SK-N-SH (cell line): ENCODE results near the gene USB1. TPM values are rescaled to one million over a fixed set of nuclear protein-coding genes. Genes with fewer than 3 reads are reported as not detected.
A peak's percentile ranks its signal among the peaks of the same experiment; 100 is the strongest.

Experiments
- CTCF ChIA-PET: fragments of 300-600, 350-600 bp; formaldehyde crosslinking; extraction: SDS; loops from one replicate; lab custom pipeline; 2021; lab: Yijun Ruan, JAX
- POLR2A ChIA-PET: fragments of 350-600 bp; sonication (Branson Sonifier 250); formaldehyde crosslinking; extraction: SDS; loops from one replicate; lab custom pipeline; 2020; ENCODE audit warnings: antibody characterized with exemption, inconsistent platforms; lab: Yijun Ruan, JAX
- DNase-seq: peaks from one replicate; pipeline ENCODE4 v3.0.0; 2012
- H2AFZ ChIP-seq: fragments of 200-600 bp; sonication (generic); 2 replicates; pipeline ENCODE4 v1.8.1; 2016; ENCODE audit warnings: antibody characterized with exemption, mild to moderate bottlenecking, low read depth
- H3F3A ChIP-seq: fragments of 200-600 bp; sonication (generic); replicated peaks from 2 replicates; pipeline ENCODE3; 2016; ENCODE audit warnings: antibody characterized with exemption, mild to moderate bottlenecking; ENCODE audit not compliant: insufficient read depth
- H3K27ac ChIP-seq, 2 experiments: fragments of 200-500 bp in 1 of 2; fragments of 200-600 bp in 1 of 2; sonication (Bioruptor generic) in 1 of 2; sonication (generic), shearing (Covaris generic) in 1 of 2; 2 replicates each; pipeline versions ENCODE4 v1.5.1 to v1.6.1; 2014 to 2016; ENCODE audit warnings: low read depth in 2 of 2, inconsistent platforms in 1 of 2, low read length in 1 of 2, mild to moderate bottlenecking in 1 of 2, mixed read lengths in 1 of 2
- H3K27me3 ChIP-seq: fragments of 200-600 bp; sonication (generic), shearing (Covaris generic); 2 replicates; pipeline ENCODE4 v1.6.1; 2016; ENCODE audit warnings: mixed run types; ENCODE audit not compliant: insufficient read depth
- H3K36me3 ChIP-seq, 2 experiments: fragments of 200-500 bp in 1 of 2; fragments of 200-600 bp in 1 of 2; sonication (Bioruptor generic) in 1 of 2; sonication (generic) in 1 of 2; replicated peaks in 1 of 2; 2 replicates each; pipeline versions ENCODE3 to v1.5.1; 2014 to 2016; ENCODE audit warnings: low read length in 1 of 2, mild to moderate bottlenecking in 1 of 2; ENCODE audit not compliant: insufficient read depth in 2 of 2, control insufficient read depth in 1 of 2
- H3K4me1 ChIP-seq, 2 experiments: fragments of 200-500 bp in 1 of 2; fragments of 200-600 bp in 1 of 2; sonication (Bioruptor generic) in 1 of 2; sonication (generic), shearing (Covaris generic) in 1 of 2; 2 replicates each; pipeline versions ENCODE4 v1.5.1 to v1.6.1; 2014 to 2016; ENCODE audit warnings: low read depth in 1 of 2, low read length in 1 of 2, mixed run types in 1 of 2; ENCODE audit not compliant: insufficient read depth in 2 of 2, control insufficient read depth in 1 of 2
- H3K4me2 ChIP-seq: fragments of 200-600 bp; sonication (generic), shearing (Covaris generic); 2 replicates; pipeline ENCODE4 v1.6.1; 2017; ENCODE audit warnings: mixed run types
- H3K4me3 ChIP-seq, 2 experiments: fragments of 200-500 bp in 1 of 2; fragments of 200-600 bp in 1 of 2; sonication (Bioruptor generic) in 1 of 2; sonication (generic), shearing (Covaris generic) in 1 of 2; 2 replicates each; pipeline versions ENCODE4 v1.5.1 to v1.8.1; 2014 to 2016; ENCODE audit warnings: low read depth in 2 of 2, inconsistent platforms in 1 of 2, low read length in 1 of 2, mild to moderate bottlenecking in 1 of 2, mixed read lengths in 1 of 2, moderate library complexity in 1 of 2
- H3K79me2 ChIP-seq: fragments of 200-600 bp; sonication (generic); 2 replicates; pipeline ENCODE4 v1.8.1; 2017; ENCODE audit warnings: mild to moderate bottlenecking; ENCODE audit not compliant: insufficient read depth
- H3K9ac ChIP-seq: fragments of 200-600 bp; sonication (generic); 2 replicates; pipeline ENCODE4 v1.6.1; 2017; ENCODE audit warnings: mixed run types
- H3K9me2 ChIP-seq: fragments of 200-600 bp; sonication (generic); 2 replicates; pipeline ENCODE4 v1.6.1; 2017; ENCODE audit warnings: mixed run types
- H3K9me3 ChIP-seq: fragments of 200-600 bp; sonication (generic); 2 replicates; pipeline ENCODE4 v1.6.1; 2017; ENCODE audit warnings: mixed run types, mild to moderate bottlenecking, moderate library complexity
- H4K20me1 ChIP-seq: fragments of 200-600 bp; sonication (generic); 2 replicates; pipeline ENCODE4 v1.6.1; 2017; ENCODE audit warnings: mild to moderate bottlenecking, mixed run types; ENCODE audit not compliant: insufficient read depth
- CHD2 ChIP-seq: fragments of 150-350 bp; IDR thresholded peaks from 2 replicates; pipeline ENCODE4 v1.6.1; 2018; ENCODE audit warnings: low read length; ENCODE audit not compliant: partially characterized antibody
- EP300 ChIP-seq, 2 experiments: IDR thresholded peaks; 2 replicates each; pipeline versions ENCODE4 v1.4.0 to v1.6.1; 2012; ENCODE audit warnings: borderline replicate concordance in 1 of 2, low read depth in 1 of 2, low read length in 1 of 2
- FOSL2 ChIP-seq: IDR thresholded peaks from 2 replicates; pipeline ENCODE4 v1.4.0; 2012; ENCODE audit warnings: low read depth, mild to moderate bottlenecking, moderate library complexity, borderline replicate concordance
- FOXJ3 ChIP-seq: sonication (generic); formaldehyde crosslinking; IDR thresholded peaks from 2 replicates; pipeline ENCODE4 v1.5.1; 2020; ENCODE audit warnings: mild to moderate bottlenecking, missing genetic modification reagents
- IRF3 ChIP-seq: fragments of 150-350 bp; IDR thresholded peaks from 2 replicates; pipeline ENCODE4 v1.6.1; 2016; ENCODE audit warnings: mild to moderate bottlenecking, low read depth, low read length
- JUND ChIP-seq: IDR thresholded peaks from 2 replicates; pipeline ENCODE4 v1.4.0; 2012
- MAX ChIP-seq: IDR thresholded peaks from 2 replicates; pipeline ENCODE4 v1.4.0; 2012; ENCODE audit warnings: low read depth
- MEF2A ChIP-seq: IDR thresholded peaks from 2 replicates; pipeline ENCODE4 v1.4.0; 2012; ENCODE audit warnings: low read depth, borderline replicate concordance
- PBX3 ChIP-seq: IDR thresholded peaks from 2 replicates; pipeline ENCODE4; 2012
- POLR2AphosphoS5 ChIP-seq: IDR thresholded peaks from 2 replicates; pipeline ENCODE4 v1.6.1; 2012; ENCODE audit warnings: low read depth, low read length
- RAD21 ChIP-seq: IDR thresholded peaks from 2 replicates; pipeline ENCODE4 v1.6.1; 2012; ENCODE audit warnings: mild to moderate bottlenecking, low read length
- RCOR1 ChIP-seq: fragments of 150-350 bp; IDR thresholded peaks from 2 replicates; pipeline ENCODE4 v1.6.1; 2017; ENCODE audit warnings: antibody characterized with exemption, low read length
- RFX5 ChIP-seq: IDR thresholded peaks from 2 replicates; pipeline ENCODE4 v1.6.1; 2012; ENCODE audit warnings: mild to moderate bottlenecking, improper control_type of control experiment, low read length
- RXRA ChIP-seq: IDR thresholded peaks from 2 replicates; pipeline ENCODE4 v1.4.0; 2012; ENCODE audit warnings: low read depth, mild to moderate bottlenecking, borderline replicate concordance
- SIN3A ChIP-seq: IDR thresholded peaks from 2 replicates; pipeline ENCODE4 v1.6.1; 2012; ENCODE audit warnings: low read depth, mild to moderate bottlenecking, low read length, moderate library complexity, borderline replicate concordance
- TAF1 ChIP-seq: IDR thresholded peaks from 2 replicates; pipeline ENCODE4 v1.6.1; 2012; ENCODE audit warnings: low read depth, mild to moderate bottlenecking, low read length, moderate library complexity, borderline replicate concordance
- TCF12 ChIP-seq: IDR thresholded peaks from 2 replicates; pipeline ENCODE4 v1.4.0; 2012
- TEAD4 ChIP-seq: IDR thresholded peaks from 2 replicates; pipeline ENCODE4 v1.4.0; 2012; ENCODE audit warnings: mild to moderate bottlenecking, borderline replicate concordance; ENCODE audit not compliant: insufficient read depth
- USF1 ChIP-seq: IDR thresholded peaks from 2 replicates; pipeline ENCODE4 v1.4.0; 2012; ENCODE audit warnings: low read depth, borderline replicate concordance
- USF2 ChIP-seq: fragments of 150-350 bp; IDR thresholded peaks from 2 replicates; pipeline ENCODE4 v1.6.1; 2017; ENCODE audit warnings: antibody characterized with exemption, low read length, low read depth, borderline replicate concordance
- YY1 ChIP-seq: IDR thresholded peaks from 2 replicates; pipeline ENCODE4 v1.4.0; 2012; ENCODE audit warnings: low read depth, mild to moderate bottlenecking
- WGBS: methylation state at CpG from one replicate; pipeline ENCODE4 v1.1.6; 2017; ENCODE audit warnings: low lambda C conversion rate; 5-methylcytosine and 5-hydroxymethylcytosine counted together
- polyA plus RNA-seq, 3 experiments: library from polyadenylated mRNA; depleted of rRNA; stranded (reverse); fragments of >200 nt; gene quantifications; 2 replicates each; pipeline ENCODE4 v1.2.3, GENCODE V29; 2012

USB1 gene
- polyA plus RNA-seq, 1 of the 3 experiments (the other 2 are of a cell fraction), result 94.1 TPM

- WGBS, result 88% methylated on average over 6 of the region's 7 CpGs
- H3K27ac ChIP-seq, result no peak overlapping the region
- peak; percentile 29 for DNase-seq
- no peak overlapping the region for H3K9ac ChIP-seq
- H2AFZ ChIP-seq, result no peak overlapping the region
- H3K4me1 ChIP-seq, result peaks cover 0 to under 1% of the 10 kb centered on the region in 2 experiments; a peak in 1 of 4 replicates
- H3K27me3 ChIP-seq, result no peaks in the 10 kb centered on the region
- TF ChIP-seq CHD2 (no peak), RCOR1 (no peak), JUND (no peak), TCF12 (no peak), TAF1 (no peak), TEAD4 (no peak), EP300 (IDR thresholded peaks at IDR 0.05; ENCODE audit: borderline replicate concordance in 1 of 2, low read depth in 1 of 2, low read length in 1 of 2) (no peak), PBX3 (no peak), MAX (no peak), FOXJ3 (no peak), RAD21 (no peak), MEF2A (no peak), IRF3 (no peak)
- CTCF ChIA-PET, result interaction anchor here (0.6 to 1.5 kb wide), 2 partner anchors 11 to 293 kb away, joined by 3 to 4 read pairs; no protein-coding TSS in a partner anchor
- H3K4me3 ChIP-seq, result no peak overlapping the region
- H3K36me3 ChIP-seq, result no peaks in the 10 kb centered on the region
- H4K20me1 ChIP-seq, result no peaks in the 10 kb centered on the region
- no peaks in the 10 kb centered on the region for H3F3A ChIP-seq
- H3K79me2 ChIP-seq, result no peaks in the 10 kb centered on the region
- H3K9me2 ChIP-seq, result no peaks in the 10 kb centered on the region
- POLR2A ChIA-PET, result no interaction called here
- no peaks in the 10 kb centered on the region for H3K9me3 ChIP-seq
- H3K4me2 ChIP-seq, result no peak overlapping the region
Observed at GRCh38 chr16:58043571-58044155, 42.5 kb downstream of the USB1 start.

- Histone ChIP-seq H4K20me1 (no peaks in the 10 kb centered on the region), H3K9ac (no peak overlapping the region), H2AFZ (no peak overlapping the region), H3K27ac (no peak overlapping the region), H3K36me3 (no peaks in the 10 kb centered on the region), H3K9me3 (no peaks in the 10 kb centered on the region), H3K4me3 (no peak overlapping the region), H3K9me2 (no peaks in the 10 kb centered on the region), H3K4me1 (no peaks in the 10 kb centered on the region; a peak in 1 of 4 replicates), H3F3A (no peaks in the 10 kb centered on the region), H3K4me2 (no peak overlapping the region), H3K79me2 (no peaks in the 10 kb centered on the region), H3K27me3 (no peaks in the 10 kb centered on the region)
- CTCF ChIA-PET, result interaction anchor here (0.6 to 1.5 kb wide), 2 partner anchors 12 to 154 kb away, joined by 3 to 4 read pairs; no protein-coding TSS in a partner anchor
- POLR2A ChIA-PET, result no interaction called here
- peak; percentile 25 for DNase-seq
- 87% methylated on average over 8 of the region's 9 CpGs for WGBS
- TF ChIP-seq IRF3 (no peak), RXRA (no peak), USF1 (no peak), YY1 (no peak), RAD21 (no peak), RCOR1 (no peak), MAX (no peak), EP300 (IDR thresholded peaks at IDR 0.05; ENCODE audit: borderline replicate concordance in 1 of 2, low read depth in 1 of 2, low read length in 1 of 2) (no peak), FOSL2 (no peak), SIN3A (no peak), RFX5 (no peak), USF2 (no peak), POLR2AphosphoS5 (no peak)
Observed at GRCh38 chr16:58044266-58045019, 43.2 kb downstream of the USB1 start.
